Left lung (tissue), 10 donors: ENCODE data around the gene RNASE4. TPM values are rescaled to one million over a fixed set of nuclear protein-coding genes. Genes with fewer than 3 reads are reported as not detected.

Experiments
- ATAC-seq: fragments of 200-7000 bp; cut with Tn5 transposase; one replicate; pipeline ENCODE4 v1.9.1; 2020; ENCODE audit warnings: moderate library complexity
- DNase-seq, 4 donors: peaks; one replicate each; pipeline ENCODE4 v3.0.0-alpha.2; 2013 to 2020
- H3K27ac ChIP-seq, 2 donors: fragments of 200-600 bp; sonication (generic) in 1 of 2; one replicate each; pipeline versions ENCODE4 v1.5.0 to v1.8.0; 2020 to 2021
- H3K27me3 ChIP-seq, 2 donors: fragments of 200-600 bp; sonication (generic) in 1 of 2; one replicate each; pipeline versions ENCODE4 v1.5.0 to v1.8.0; 2020 to 2021
- H3K36me3 ChIP-seq, 2 donors: fragments of 200-600 bp; sonication (generic) in 1 of 2; one replicate each; pipeline versions ENCODE4 v1.5.0 to v1.8.0; 2020 to 2021
- H3K4me1 ChIP-seq, 2 donors: fragments of 200-600 bp; one replicate each; pipeline ENCODE4 v1.8.0; 2021
- H3K4me3 ChIP-seq, 2 donors: fragments of 200-600 bp; sonication (generic) in 1 of 2; one replicate each; pipeline versions ENCODE4 v1.5.0 to v1.8.0; 2020 to 2021; ENCODE audit warnings: mild to moderate bottlenecking in 1 of 2
- H3K9me3 ChIP-seq, 2 donors: fragments of 200-600 bp; sonication (generic) in 1 of 2; one replicate each; pipeline versions ENCODE4 v1.5.0 to v1.8.0; 2020 to 2021
- intact Hi-C, 2 donors: fragments of 100-400 bp; cut with DNase I; formaldehyde crosslinking; loops; one replicate each; pipeline versions ENCODE4 v1.11.2 to v1.14.2; 2022
- polyA plus RNA-seq, 6 donors: library from polyadenylated mRNA; unstranded; fragments of 120-200 nt; gene quantifications; one replicate each; pipeline ENCODE4 v1.2.1, GENCODE V29; 2013; ENCODE audit not compliant: insufficient read length in 6 of 6
- total RNA-seq, 2 donors: library from RNA; stranded (reverse); fragmentation: NEBNext Ultra II Directional; extraction: Animal tissue kit (Norgen Biotek cat#: 25700); gene quantifications; one replicate each; pipeline ENCODE4 v1.2.1, GENCODE V29; 2021
- TF ChIP-seq, protein P1 (sequence below), 2 donors: fragments of 200-600 bp; sonication (generic) in 1 of 2; IDR thresholded peaks; one replicate each; pipeline versions ENCODE4 v1.5.0 to v1.8.0; 2021; ENCODE audit warnings: antibody characterized with exemption in 2 of 2
- donor health status: DM: no; HTN: yes; CAD: no.
- donor health status: DM: no; HTN: no; CAD: no.

Gene RNASE4
- total and polyA plus RNA-seq, 8 donors, result 5.1 to 18.5 (median 6.7) TPM

DNA sequence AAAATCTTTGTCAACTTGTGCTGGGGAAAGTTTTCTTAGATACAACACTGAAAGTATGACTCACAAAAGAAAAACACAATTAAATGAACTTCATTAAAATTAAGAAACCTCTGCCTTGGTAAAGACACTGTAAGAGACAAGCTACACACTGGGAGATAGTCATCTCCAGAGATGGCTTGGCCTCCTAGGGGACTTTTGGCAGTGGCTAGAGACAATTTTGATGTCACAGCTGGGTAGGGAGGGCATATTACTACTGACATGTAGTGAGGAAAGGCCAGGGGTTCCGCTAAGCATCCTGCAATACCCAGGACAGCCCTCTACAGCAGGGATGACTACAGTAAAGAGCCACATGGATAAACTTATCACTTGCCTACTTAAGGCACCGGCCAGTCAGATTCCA lies 8.7 kb upstream of the RNASE4 start:
- Histone ChIP-seq H3K27ac (no peak overlapping the region), H3K36me3 (no peaks in the 10 kb centered on the region), H3K4me3 (no peak overlapping the region), H3K9me3 (no peaks in the 10 kb centered on the region), H3K4me1 (peaks cover 5 to 10% of the 10 kb centered on the region in 2 donors), H3K27me3 (peaks cover 0 to 26% of the 10 kb centered on the region in 2 donors)
- DNase-seq (no peak), ATAC-seq (no peak)
- TF ChIP-seq, protein P1, sequence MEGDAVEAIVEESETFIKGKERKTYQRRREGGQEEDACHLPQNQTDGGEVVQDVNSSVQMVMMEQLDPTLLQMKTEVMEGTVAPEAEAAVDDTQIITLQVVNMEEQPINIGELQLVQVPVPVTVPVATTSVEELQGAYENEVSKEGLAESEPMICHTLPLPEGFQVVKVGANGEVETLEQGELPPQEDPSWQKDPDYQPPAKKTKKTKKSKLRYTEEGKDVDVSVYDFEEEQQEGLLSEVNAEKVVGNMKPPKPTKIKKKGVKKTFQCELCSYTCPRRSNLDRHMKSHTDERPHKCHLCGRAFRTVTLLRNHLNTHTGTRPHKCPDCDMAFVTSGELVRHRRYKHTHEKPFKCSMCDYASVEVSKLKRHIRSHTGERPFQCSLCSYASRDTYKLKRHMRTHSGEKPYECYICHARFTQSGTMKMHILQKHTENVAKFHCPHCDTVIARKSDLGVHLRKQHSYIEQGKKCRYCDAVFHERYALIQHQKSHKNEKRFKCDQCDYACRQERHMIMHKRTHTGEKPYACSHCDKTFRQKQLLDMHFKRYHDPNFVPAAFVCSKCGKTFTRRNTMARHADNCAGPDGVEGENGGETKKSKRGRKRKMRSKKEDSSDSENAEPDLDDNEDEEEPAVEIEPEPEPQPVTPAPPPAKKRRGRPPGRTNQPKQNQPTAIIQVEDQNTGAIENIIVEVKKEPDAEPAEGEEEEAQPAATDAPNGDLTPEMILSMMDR (IDR thresholded peaks at IDR 0.05), result no peak
- intact Hi-C loops, result no loop called here

DNA sequence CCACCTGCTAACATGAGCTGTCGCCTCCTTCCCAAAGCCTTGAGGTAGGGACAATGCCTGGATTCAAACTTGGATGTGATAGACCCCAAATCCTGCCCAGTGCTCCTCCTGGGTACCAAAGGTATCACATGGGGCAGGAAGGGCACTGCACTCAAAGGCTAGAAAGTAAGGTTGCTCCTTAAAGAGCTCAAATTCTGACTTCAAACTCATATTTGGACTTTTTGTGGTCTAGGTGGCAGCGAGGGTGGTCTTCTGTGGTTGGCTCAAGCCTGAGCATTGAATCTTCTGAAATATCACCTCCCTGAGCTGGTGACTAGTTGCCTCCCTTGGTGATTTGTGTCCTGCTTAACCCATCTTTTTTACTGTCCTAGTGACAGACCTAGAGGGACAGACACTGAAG lies 8.3 kb upstream of the RNASE4 start:
- Histone ChIP-seq H3K4me3 (no peak overlapping the region), H3K4me1 (peaks cover 9 to 14% of the 10 kb centered on the region in 2 donors), H3K27me3 (peaks cover 0 to 26% of the 10 kb centered on the region in 2 donors), H3K9me3 (no peaks in the 10 kb centered on the region), H3K27ac (no peak overlapping the region), H3K36me3 (no peaks in the 10 kb centered on the region)
- intact Hi-C loops, result no loop called here
- TF ChIP-seq, protein P1 (IDR thresholded peaks at IDR 0.05), result no peak
- ATAC-seq (no peak), DNase-seq (no peak)

DNA sequence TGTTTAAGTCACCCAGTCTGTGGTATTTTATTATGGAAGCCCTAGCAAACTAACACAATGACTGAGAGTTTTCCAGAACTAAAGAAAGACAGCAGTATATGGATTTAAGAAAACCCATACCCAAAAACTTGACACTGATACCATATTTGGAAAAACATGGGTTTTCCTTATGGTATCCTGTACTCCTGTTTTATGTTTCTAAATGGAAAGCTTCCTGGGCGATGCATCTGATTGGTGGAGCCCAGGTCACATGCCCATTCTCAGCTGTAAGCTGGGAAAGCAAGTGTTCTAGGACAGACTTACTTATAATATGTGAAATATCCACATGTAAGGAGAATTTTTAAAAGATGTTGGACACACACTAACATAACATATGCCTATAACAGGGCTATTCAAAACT lies 4.5 kb upstream of the RNASE4 start:
- intact Hi-C loops, result loop anchor here in 1 of 2 donors (5.0 kb wide), 1 partner anchor 68 kb away; no protein-coding TSS in a partner anchor
- no peaks in the 10 kb centered on the region for H3K9me3 ChIP-seq
- DNase-seq, result peak in 1 of 4 donors; percentile 45
- H3K4me3 ChIP-seq, result no peak overlapping the region
- peaks cover 0 to 5% of the 10 kb centered on the region in 2 donors for H3K27me3 ChIP-seq
- no peaks in the 10 kb centered on the region for H3K36me3 ChIP-seq
- TF ChIP-seq, protein P1 (IDR thresholded peaks at IDR 0.05), result no peak
- peaks cover 10 to 40% of the 10 kb centered on the region in 2 donors for H3K4me1 ChIP-seq
- no peak overlapping the region for H3K27ac ChIP-seq
- no peak for ATAC-seq

DNA sequence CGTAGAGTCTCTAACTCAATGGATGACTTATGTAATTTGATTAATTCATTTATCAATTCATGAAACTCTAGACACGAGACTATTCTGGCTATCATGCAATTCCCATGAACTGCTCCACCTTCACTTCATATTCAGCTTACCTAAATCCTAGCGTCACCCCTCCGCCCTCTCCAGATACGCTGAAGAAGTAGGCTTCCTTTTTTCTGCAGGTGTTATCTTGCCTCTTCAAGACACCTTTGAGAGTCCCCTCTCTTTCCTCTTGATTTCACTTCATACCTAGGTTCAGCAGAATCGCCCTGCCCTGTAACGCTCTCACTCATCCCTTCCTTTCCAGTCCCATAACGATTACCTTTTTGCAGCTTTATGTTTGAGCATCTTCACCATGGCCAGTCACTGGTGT lies 4.0 kb upstream of the RNASE4 start:
- H3K27ac ChIP-seq, result peak overlapping the region in 1 of 2 donors; percentile 99
- H3K4me3 ChIP-seq, result peak overlapping the region in 1 of 2 donors; percentile 77
- H3K36me3 ChIP-seq, result no peaks in the 10 kb centered on the region
- intact Hi-C loops, result loop anchor here in 1 of 2 donors (5.0 kb wide), 1 partner anchor 68 kb away; no protein-coding TSS in a partner anchor
- TF ChIP-seq, protein P1 (IDR thresholded peaks at IDR 0.05), result no peak
- ATAC-seq (no peak), DNase-seq (no peak)
- H3K4me1 ChIP-seq, result peaks cover 10 to 44% of the 10 kb centered on the region in 2 donors
- peaks cover 0 to under 1% of the 10 kb centered on the region in 2 donors for H3K27me3 ChIP-seq
- H3K9me3 ChIP-seq, result no peaks in the 10 kb centered on the region

DNA sequence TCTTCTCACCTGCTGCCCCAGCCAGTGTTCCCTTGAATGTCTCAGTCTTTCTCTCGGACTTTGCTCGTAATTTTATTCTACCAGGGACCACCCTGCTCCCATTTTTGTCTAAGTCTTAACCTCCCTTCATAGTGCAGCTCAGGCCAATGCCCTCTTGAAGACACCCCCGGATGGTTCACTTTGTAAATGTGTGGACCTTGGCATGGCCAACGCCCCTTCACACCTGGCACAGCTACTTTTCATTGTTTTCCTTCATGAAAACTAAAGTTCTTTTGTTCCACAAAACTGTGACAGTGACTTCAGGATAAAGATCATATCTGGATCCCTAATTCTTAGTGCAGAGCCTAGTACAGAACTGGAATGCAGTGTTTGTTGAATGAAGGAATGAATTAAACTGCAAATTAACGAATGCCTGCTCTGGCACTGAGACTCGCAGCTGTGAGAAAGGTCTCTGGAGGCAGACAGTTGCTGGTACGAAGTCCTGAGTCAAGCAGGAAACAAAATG lies 3.5 kb upstream of the RNASE4 start:
- peak overlapping the region; percentile 67 to 77 for H3K4me3 ChIP-seq
- no peaks in the 10 kb centered on the region for H3K9me3 ChIP-seq
- H3K36me3 ChIP-seq, result no peaks in the 10 kb centered on the region
- no peaks in the 10 kb centered on the region for H3K27me3 ChIP-seq
- peak overlapping the region; percentile 99 to 100 for H3K27ac ChIP-seq
- ATAC-seq (peak; percentile 3), DNase-seq (no peak)
- peaks cover 10 to 49% of the 10 kb centered on the region in 2 donors for H3K4me1 ChIP-seq
- TF ChIP-seq, protein P1 (IDR thresholded peaks at IDR 0.05), result no peak
- intact Hi-C loops, result loop anchor here in 1 of 2 donors (5.0 kb wide), 1 partner anchor 69 kb away; no protein-coding TSS in a partner anchor
